ENCODE data around the gene LYPLAL1.
"Not testable (repeated sequence)": the region's sequence is repeated elsewhere in the genome, so short reads cannot be mapped to it uniquely, and the experiment has no call there.

The LYPLAL1 gene

DNA sequence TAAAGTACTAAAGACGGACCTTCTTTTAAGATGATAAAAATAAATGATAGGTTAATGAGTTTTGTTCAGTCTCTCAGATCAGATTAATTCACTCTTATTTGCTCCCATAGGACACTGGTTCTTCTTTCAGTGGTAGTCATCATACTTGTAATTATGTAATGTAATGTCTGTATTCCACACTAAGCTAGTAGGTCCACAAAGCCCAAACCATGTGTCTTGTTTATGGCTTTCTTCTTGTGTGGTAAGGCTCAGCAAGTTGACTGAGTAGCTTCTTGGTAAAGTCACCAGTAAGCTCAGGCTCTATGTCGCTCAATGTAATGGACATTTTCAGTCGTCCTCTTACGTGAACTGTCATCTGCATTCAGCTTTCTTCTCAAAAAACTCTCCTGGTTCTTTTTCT is 2.5 kb downstream of the LYPLAL1 start:
- peak overlapping the region; percentile 100; the same call in 1 of the 2 replicates for H3K4me3 ChIP-seq (ENCODE audit: low read length)
- TF ChIP-seq ZNF274 (IDR thresholded peaks at IDR 0.05; ENCODE audit: low read depth, low read length): no peak

DNA sequence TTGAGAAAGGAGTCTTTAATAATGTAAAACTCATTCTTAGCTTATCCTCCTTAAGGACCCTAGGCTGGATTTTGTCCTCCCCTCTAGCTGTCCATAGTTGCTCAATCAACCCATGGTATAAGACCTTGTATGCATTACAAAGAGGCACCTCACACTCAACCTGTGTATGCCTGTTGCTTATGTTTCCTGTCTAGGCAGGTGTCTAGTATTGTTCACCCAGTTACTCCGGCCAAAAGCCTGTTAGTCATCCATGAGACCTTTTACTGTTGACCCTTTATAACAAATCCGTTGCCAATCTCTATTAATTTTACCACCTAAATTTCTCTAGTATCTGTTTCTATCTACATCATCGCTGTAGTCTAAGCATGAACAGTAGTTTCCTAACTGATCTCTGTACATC is 3.7 kb downstream of the LYPLAL1 start:
- no peak for TF ChIP-seq ZNF274 (IDR thresholded peaks at IDR 0.05; ENCODE audit: low read depth, low read length)
- H3K4me3 ChIP-seq (ENCODE audit: low read length): no peak overlapping the region

DNA sequence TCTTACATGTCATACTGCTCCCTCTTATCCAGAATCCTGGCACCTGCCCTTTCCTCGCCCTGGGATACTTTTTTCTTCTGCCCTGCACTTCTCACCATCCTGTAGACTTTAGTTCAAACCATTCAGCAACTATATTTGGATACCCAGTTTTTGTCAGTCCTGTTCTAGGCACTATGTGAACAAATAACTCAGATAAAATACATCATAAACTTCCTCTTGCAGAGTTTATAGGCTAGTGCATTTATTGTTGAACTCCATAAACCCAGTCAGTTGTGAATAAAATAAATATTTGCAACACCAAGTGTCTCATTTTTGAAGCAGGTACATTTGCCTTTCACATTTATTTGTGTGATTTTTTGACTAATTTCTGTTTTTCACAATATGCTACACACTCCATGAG is 4.3 kb downstream of the LYPLAL1 start:
- H3K4me3 ChIP-seq (ENCODE audit: low read length): peak overlapping the region; percentile 22; the same call in 1 of the 2 replicates
- no peak for TF ChIP-seq ZNF274 (IDR thresholded peaks at IDR 0.05; ENCODE audit: low read depth, low read length)

DNA sequence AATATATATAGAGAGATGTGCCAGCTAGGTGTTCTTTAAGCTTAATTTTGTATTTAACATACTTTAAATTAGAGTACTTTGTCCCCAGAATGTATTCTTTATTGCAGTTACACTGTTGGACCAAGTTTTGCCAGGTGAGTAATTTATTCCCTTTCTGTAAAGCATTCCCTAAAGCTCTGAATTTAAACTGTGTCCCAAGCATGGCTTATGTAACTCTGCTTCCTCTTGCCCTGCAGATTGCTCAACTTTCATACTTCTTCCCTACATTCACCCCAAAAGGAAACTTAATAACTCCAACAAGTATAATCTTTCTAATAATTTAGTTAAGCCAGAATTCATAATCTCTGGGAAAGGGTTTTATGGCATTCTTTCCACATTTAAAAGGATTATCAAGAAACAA is 5.6 kb downstream of the LYPLAL1 start:
- TF ChIP-seq ZNF274 (IDR thresholded peaks at IDR 0.05; ENCODE audit: low read depth, low read length): no peak
- no peak overlapping the region for H3K4me3 ChIP-seq (ENCODE audit: low read length)

DNA sequence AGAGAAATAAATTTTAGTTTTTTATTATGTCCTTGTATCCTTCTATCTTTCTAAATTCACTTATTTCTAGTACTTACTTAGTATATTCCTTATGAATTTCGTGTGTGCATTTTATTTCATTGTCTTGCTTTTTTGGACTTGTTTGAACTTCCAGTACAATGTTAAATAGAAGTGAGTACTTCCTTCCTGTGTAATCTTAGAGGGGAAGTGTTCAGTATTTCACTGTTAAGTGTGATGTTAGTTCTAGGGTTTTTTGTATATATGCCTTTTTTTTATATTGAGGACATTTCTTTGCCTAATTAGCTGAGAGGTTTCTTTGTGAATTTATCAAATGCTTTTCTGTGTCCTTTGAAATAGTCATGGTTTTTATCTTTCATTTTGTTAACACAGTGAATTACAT is 10.7 kb downstream of the LYPLAL1 start:
- H3K4me3 ChIP-seq (ENCODE audit: low read length): no peak overlapping the region
- no peak for TF ChIP-seq ZNF274 (IDR thresholded peaks at IDR 0.05; ENCODE audit: low read depth, low read length)

DNA sequence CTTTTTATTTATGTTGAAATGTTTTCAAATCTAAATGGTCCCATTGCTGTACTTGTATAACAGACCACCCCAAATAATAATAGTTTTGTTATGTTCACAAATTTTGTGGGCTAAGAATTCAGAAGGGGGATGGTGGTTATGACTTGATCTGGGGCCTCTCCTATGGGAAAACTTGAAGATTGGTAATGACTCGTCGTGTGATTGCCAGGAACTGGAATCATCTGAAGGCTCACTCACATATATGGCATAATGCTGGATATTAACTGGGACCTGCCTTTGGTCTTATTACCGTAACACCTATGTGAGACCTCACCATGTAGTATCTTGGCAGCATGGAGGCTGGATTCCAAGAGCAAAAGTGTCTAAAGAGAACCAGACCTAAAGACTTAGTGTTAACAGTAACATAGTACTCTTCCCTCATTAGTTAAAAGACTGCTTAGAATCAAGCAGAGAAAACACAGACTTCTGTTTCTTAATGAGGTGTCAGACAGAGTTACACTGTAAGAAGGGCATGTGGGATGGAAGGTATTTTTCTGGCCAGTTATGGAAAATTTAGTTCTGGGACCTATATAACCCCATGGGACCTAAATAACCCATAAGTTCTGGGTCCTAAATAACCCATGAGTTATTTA is 11.9 kb downstream of the LYPLAL1 start:
- no peak overlapping the region for H3K4me3 ChIP-seq (ENCODE audit: low read length)
- TF ChIP-seq ZNF274 (IDR thresholded peaks at IDR 0.05; ENCODE audit: low read depth, low read length): no peak

DNA sequence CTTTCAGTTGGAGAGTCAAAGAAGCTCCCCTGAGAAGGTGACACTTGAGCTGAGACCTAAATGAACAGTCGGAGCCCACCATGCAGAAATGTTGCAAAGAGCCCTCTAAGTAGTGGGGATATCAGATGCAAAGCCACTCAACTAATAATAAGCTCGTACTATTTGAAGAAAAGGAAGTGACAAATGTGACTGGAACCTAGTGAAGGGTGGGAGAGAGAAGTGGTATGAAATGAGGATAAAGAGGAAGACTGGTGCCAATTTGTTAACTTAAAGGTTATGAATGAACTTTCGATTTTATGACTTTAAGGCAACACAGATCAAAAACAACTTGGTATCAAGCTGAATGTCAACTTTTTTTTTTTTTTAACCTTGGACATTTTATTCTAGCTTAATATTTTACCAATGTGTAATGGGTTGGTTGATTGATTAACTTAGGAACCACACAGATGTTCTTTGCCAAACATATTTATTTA is 14.7 kb downstream of the LYPLAL1 start:
- TF ChIP-seq ZNF274 (IDR thresholded peaks at IDR 0.05; ENCODE audit: low read depth, low read length): no peak
- peak overlapping the region; percentile 62 for H3K4me3 ChIP-seq (ENCODE audit: low read length)

DNA sequence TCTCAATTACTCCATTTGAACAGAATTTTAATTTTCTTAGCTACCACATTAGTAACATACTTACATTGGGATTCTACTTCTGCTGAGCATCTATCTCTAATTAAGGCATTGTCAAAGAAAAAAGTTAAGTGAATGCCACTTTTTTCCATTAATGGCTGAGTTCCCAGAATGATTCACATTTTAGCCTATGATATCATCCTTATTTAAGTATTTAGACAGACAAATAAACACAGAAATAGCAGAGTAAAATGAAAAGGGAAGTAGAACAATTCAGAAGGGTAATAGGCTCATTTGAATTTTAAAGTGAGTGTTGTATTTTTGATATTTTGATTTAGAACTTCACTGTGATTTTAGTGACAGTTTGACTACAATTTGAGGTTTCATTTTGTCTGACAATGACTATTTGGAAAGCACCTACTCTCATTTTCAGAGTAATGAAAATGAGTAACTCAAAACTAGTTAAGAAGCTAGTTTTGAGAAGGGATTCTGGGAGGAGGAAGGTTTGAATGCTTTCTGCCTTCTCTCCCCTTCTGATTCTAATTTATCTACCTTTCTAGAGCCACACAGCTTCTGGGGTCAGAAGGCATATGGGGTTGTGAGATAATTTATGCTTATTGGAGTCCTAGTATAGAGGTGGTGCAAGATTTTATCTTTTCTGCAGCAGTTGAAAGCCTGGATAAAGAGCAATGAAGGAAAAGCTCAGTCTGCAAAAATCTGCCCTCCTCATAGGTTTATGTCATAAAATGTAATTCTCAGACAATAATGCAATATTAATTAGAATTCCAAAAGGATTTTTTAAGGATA is 15.5 kb downstream of the LYPLAL1 start:
- no peak overlapping the region; the same call in 1 of the 2 replicates for H3K4me3 ChIP-seq (ENCODE audit: low read length)
- TF ChIP-seq ZNF274 (IDR thresholded peaks at IDR 0.05; ENCODE audit: low read depth, low read length): no peak

DNA sequence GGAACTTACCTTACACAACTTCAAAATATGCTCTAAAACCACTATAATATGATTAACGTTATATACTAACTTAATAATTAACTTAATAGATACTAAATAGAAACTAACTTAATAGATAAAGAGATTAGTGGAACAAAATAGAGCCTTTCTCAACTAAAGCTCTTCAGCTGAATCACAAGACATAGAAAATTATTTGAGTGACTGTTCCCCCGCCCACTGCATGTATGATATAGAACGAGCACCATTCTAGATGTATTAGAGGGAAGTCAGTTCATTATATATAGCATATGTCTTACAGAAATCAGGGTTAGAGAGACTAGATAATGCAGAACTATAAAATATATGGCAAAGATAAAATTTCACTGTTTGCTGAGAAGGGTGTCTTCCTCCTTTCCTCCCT is 16.3 kb downstream of the LYPLAL1 start:
- no peak for TF ChIP-seq ZNF274 (IDR thresholded peaks at IDR 0.05; ENCODE audit: low read depth, low read length)
- H3K4me3 ChIP-seq (ENCODE audit: low read length): no peak overlapping the region

DNA sequence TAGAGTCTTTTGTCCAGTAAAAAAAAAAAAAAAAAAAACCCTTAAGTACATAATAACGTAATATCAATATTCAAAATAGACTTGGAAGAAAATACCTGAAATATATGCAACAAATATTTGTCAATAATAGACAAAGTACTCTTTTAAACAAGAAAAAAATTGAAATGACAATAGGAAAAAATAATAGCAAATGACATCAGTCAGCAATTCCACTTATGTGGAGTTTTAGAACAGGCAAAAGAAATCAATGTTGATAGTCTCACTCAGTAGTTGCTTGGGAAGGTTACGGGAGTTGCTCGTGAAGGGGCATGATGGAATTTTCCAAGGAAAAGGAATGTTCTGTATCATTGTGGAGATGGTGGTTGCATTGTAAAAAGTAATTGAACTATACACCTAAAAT is 16.9 kb downstream of the LYPLAL1 start:
- no peak overlapping the region for H3K4me3 ChIP-seq (ENCODE audit: low read length)
- TF ChIP-seq ZNF274 (IDR thresholded peaks at IDR 0.05; ENCODE audit: low read depth, low read length): no peak

DNA sequence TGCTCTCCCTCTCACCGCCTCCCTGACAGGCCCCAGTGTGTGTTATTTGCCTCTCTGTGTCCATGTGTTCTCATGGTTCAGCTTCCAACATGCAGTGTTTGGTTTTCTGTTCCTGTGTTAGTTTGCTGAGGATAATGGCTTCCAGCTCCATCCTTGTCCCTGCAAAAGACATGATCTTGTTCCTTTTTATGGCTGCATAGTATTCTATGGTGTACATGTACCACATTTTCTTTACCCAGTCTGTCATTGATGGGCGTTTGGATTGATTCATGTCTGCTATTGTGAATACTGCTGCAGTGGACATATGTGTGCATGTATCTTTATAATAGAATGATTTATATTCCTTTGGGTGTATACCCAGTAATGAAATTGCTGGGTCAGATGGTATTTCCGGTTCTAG is 22.2 kb downstream of the LYPLAL1 start:
- not testable (repeated sequence) for H3K4me3 ChIP-seq (ENCODE audit: low read length)

DNA sequence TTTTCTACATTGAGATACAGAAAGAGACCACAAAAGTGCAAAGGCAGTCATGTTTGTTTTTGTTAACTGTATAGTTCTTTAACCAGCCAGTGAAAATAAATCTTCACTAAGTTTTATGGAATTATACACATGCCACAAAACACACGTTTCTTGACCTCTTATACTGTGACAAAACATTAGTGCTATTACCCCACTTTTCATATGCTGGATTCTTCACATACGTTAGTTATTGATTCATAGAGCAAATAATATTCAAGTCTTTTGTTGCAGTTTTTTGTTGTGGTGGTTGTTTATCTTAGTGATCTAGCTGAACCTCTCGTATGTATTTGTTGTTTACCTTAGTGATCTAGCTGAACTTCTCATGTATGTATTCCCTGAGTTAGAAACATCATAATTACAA is 28.0 kb downstream of the LYPLAL1 start:
- no peak overlapping the region for H3K4me3 ChIP-seq (ENCODE audit: low read length)
- TF ChIP-seq ZNF274 (IDR thresholded peaks at IDR 0.05; ENCODE audit: low read depth, low read length): no peak

DNA sequence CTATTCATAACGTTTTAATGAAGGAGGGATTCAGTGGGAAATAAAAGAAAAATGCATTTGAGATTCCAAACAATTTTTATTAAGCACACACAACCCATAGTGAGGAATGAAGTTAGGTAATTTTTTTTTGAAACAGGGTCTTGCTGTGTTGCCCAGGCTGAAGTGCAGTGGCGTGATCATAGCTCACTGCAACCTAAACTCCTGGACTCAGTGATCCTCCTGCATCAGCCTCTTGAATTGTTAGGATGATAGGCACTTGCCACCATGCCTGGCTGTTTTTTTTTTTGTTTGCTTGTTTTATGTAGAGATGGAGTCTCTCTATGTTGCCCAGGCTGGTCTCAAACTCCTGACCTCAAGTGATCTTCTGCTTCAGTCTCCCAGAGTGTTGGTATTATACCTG is 28.9 kb downstream of the LYPLAL1 start:
- TF ChIP-seq ZNF274 (IDR thresholded peaks at IDR 0.05; ENCODE audit: low read depth, low read length): no peak
- no peak overlapping the region for H3K4me3 ChIP-seq (ENCODE audit: low read length)

DNA sequence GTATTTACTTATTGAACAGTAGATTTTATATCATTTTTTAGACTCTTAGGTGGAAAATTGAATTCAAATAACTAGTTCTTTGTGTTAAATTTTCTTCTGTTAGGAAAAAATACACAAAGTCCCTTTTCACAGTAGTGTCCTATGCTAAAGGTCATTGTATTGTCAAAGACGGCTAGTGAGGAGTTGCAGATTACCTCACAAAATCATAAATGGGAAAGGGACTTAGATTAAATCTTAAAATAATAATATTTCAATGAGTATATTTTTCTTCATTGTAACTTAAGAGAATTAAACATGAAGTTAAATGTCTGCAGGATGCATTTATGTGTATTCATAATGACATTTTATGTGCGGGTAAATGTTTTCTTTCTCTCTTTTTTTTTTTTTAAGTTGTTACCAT is 32.7 kb downstream of the LYPLAL1 start:
- H3K4me3 ChIP-seq (ENCODE audit: low read length): no peak overlapping the region
- no peak for TF ChIP-seq ZNF274 (IDR thresholded peaks at IDR 0.05; ENCODE audit: low read depth, low read length)

DNA sequence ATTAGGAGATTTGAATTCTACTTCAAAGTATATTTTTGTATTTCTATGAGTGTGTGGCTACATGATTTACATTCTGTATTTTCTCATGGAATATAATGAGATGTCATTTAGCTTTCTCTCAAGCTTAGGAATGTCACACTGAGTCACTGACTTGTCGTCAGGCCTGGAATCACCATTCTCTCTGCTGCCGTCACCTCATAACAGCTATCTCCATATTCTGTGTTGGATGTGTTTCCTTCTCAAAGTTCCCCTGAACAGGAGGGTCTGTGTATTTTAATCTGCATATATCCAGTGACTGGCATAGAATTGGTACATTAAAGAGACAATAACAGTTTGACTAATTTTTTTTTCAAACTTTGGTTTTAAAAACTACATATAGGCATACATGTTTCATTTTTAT is 35.9 kb downstream of the LYPLAL1 start:
- no peak for TF ChIP-seq ZNF274 (IDR thresholded peaks at IDR 0.05; ENCODE audit: low read depth, low read length)
- no peak overlapping the region for H3K4me3 ChIP-seq (ENCODE audit: low read length)

Data from GM08714 (cell line).